Sigmoid colon (tissue), 4 donors: ENCODE measurements around the gene NKX6-2.

ENCODE experiments used
- POLR2A ChIP-seq, 2 donors: fragments of 450-650 bp; IDR thresholded peaks; one replicate each; pipeline ENCODE4 v1.6.1; 2016; ENCODE audit warnings: antibody characterized with exemption in 2 of 2, mild to moderate bottlenecking in 2 of 2, moderate library complexity in 2 of 2
- POLR2AphosphoS5 ChIP-seq, 4 donors: sonication (generic); formaldehyde crosslinking; IDR thresholded peaks; one replicate each; pipeline ENCODE4 v1.6.1; 2017; ENCODE audit warnings: antibody characterized with exemption in 4 of 4
- TF ChIP-seq, protein P1 (sequence below), 4 experiments: fragments of 450-650 bp in 3 of 4; fragments of 200-600 bp in 1 of 4; IDR thresholded peaks; one replicate each; pipeline ENCODE4 v1.5.1; 2016 to 2019; ENCODE audit warnings: antibody characterized with exemption in 4 of 4, mild to moderate bottlenecking in 3 of 4, moderate library complexity in 2 of 4

GRCh38 chr10:132810807-132811700, 25.1 kb upstream of the NKX6-2 start:
- TF ChIP-seq POLR2A (IDR thresholded peaks at IDR 0.05) (no peak), POLR2AphosphoS5 (IDR thresholded peaks at IDR 0.05) (no peak)
- TF ChIP-seq, protein P1, sequence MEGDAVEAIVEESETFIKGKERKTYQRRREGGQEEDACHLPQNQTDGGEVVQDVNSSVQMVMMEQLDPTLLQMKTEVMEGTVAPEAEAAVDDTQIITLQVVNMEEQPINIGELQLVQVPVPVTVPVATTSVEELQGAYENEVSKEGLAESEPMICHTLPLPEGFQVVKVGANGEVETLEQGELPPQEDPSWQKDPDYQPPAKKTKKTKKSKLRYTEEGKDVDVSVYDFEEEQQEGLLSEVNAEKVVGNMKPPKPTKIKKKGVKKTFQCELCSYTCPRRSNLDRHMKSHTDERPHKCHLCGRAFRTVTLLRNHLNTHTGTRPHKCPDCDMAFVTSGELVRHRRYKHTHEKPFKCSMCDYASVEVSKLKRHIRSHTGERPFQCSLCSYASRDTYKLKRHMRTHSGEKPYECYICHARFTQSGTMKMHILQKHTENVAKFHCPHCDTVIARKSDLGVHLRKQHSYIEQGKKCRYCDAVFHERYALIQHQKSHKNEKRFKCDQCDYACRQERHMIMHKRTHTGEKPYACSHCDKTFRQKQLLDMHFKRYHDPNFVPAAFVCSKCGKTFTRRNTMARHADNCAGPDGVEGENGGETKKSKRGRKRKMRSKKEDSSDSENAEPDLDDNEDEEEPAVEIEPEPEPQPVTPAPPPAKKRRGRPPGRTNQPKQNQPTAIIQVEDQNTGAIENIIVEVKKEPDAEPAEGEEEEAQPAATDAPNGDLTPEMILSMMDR (IDR thresholded peaks at IDR 0.05): no peak
